ENCODE results near the gene CACNB1.
"Not testable (repeated sequence)": the region's sequence is repeated elsewhere in the genome, so short reads cannot be mapped to it uniquely, and the experiment has no call there.

The CACNB1 gene

DNA sequence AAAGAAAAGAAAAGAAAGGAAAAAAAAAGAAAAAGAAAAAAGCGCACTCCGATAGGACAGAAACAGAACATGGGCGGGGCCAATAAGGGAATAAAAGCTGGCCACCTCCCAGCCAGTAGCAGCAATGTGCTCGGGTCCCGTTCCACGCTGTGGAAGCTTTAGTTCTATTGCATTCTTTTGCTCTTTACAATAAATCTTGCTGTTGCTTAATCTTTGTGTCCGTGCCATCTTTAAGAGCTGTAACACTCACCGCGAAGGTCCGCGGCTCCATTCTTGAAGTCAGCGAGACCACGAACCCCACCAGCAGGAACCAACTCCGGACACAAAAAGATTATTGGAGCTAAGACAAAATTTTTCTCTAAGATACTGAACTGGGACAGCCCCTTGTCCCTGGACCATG is 28.4 kb downstream of the CACNB1 start:
- no peak overlapping the region for H3K4me3 Mint-ChIP-seq
- no peaks in the 10 kb centered on the region for H3K36me3 Mint-ChIP-seq (ENCODE audit: low read depth)
- no peak for DNase-seq
- peaks cover 9% of the 10 kb centered on the region for H3K9me3 Mint-ChIP-seq
- peaks cover 53% of the 10 kb centered on the region for H3K27me3 Mint-ChIP-seq (ENCODE audit: low read depth, poor library complexity)
- peaks cover 57% of the 10 kb centered on the region for H3K4me1 Mint-ChIP-seq
- TF ChIP-seq, protein P1, sequence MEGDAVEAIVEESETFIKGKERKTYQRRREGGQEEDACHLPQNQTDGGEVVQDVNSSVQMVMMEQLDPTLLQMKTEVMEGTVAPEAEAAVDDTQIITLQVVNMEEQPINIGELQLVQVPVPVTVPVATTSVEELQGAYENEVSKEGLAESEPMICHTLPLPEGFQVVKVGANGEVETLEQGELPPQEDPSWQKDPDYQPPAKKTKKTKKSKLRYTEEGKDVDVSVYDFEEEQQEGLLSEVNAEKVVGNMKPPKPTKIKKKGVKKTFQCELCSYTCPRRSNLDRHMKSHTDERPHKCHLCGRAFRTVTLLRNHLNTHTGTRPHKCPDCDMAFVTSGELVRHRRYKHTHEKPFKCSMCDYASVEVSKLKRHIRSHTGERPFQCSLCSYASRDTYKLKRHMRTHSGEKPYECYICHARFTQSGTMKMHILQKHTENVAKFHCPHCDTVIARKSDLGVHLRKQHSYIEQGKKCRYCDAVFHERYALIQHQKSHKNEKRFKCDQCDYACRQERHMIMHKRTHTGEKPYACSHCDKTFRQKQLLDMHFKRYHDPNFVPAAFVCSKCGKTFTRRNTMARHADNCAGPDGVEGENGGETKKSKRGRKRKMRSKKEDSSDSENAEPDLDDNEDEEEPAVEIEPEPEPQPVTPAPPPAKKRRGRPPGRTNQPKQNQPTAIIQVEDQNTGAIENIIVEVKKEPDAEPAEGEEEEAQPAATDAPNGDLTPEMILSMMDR (IDR thresholded peaks at IDR 0.05): no peak
- no peak overlapping the region for H3K27ac Mint-ChIP-seq

DNA sequence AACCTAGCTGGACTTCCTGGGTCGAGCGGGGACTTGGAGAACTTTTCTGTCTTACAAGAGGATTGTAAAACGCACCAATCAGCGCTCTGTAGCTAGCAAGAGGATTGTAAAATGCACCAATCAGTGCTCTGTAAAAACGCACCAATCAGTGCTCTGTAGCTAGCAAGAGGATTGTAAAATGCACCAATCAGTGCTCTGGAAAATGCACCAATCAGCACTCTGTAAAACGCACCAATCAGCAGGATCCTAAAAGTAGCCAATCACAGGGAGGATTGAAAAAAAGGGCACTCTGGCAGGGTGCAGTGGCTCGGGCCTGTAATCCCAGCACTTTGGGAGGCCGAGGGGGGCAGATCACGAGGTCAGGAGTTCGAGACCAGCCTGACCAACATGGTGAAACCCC is 29.0 kb downstream of the CACNB1 start:
- H3K4me3 Mint-ChIP-seq; H3K27ac Mint-ChIP-seq; DNase-seq; H3K36me3 Mint-ChIP-seq (ENCODE audit: low read depth); H3K9me3 Mint-ChIP-seq: not testable (repeated sequence)
- Mint-ChIP-seq H3K4me1 (peaks cover 59% of the 10 kb centered on the region), H3K27me3 (ENCODE audit: low read depth, poor library complexity) (peaks cover 55% of the 10 kb centered on the region)

DNA sequence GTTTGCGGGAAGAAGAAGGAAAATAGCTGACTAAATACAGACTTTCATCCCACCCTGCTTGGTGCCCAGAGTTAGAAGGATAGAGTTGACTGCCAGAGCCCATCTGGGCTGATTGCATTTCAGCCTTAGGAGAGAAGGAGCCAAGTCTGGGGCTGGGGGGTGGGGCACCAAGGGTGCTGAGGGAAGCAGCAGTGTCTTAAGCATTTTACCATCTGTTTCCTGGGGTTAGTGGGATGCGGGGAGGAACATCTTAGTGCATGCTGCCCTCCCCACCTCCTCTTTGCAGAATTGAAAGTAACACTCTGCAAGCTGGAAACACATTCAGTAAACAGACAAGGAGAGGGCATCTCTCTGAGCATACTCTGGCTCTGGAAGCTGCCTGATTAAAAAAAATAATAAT is 30.0 kb downstream of the CACNB1 start:
- H3K4me1 Mint-ChIP-seq: peaks cover 55% of the 10 kb centered on the region
- no peak overlapping the region for H3K27ac Mint-ChIP-seq
- TF ChIP-seq, protein P1 (IDR thresholded peaks at IDR 0.05): no peak
- DNase-seq: no peak
- no peaks in the 10 kb centered on the region for H3K36me3 Mint-ChIP-seq (ENCODE audit: low read depth)
- peak overlapping the region; percentile 10 for H3K4me3 Mint-ChIP-seq
- H3K27me3 Mint-ChIP-seq (ENCODE audit: low read depth, poor library complexity): peaks cover 62% of the 10 kb centered on the region
- peaks cover 9% of the 10 kb centered on the region for H3K9me3 Mint-ChIP-seq

DNA sequence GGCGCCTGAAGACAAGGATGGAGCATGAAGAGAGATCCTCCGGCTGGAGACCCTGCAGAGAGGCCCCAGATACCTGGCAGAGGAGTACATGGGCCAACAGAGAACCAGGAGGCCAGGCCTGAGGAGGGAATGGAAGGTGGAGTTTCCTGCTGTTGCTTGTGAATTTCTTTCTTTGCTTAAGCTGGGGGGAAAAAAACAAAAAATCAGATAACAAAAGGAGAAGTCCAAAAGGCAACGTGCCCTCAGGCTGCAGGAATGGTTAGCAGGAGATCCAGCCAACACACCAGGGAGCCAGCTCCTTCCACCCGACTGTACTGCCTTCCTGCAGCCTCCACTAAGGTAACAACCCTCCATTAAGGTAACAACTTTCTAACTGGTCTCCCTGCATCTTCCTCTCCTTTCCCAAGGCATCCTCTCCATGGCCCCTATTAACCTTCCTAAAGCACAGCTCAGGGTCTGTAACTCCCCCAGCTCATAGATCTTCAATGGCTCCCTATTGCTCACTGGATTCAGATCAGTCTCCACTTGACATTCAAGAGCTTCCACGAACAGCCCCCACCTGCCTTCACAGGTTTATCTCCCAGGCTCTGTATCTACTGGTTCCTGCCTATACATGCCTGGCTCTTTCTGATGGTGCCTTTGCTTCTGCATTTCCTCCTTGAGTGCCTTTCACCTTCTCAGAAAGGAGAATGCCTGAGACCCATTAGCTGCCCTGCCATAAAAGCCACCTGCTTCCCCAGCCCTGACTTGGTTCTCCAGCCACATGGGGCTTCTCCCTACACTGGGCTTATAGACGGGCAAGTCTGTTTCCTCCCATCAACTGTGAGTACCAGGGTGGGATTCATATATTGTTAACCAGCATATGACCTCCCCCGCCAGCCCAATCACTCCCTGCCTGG is 30.8 kb downstream of the CACNB1 start:
- Mint-ChIP-seq H3K27me3 (ENCODE audit: low read depth, poor library complexity) (peaks cover 57% of the 10 kb centered on the region), H3K9me3 (peaks cover 9% of the 10 kb centered on the region), H3K4me3 (peak overlapping the region; percentile 86), H3K36me3 (ENCODE audit: low read depth) (no peaks in the 10 kb centered on the region), H3K27ac (peak overlapping the region; percentile 11), H3K4me1 (peaks cover 47% of the 10 kb centered on the region)
- TF ChIP-seq, protein P1 (IDR thresholded peaks at IDR 0.05): no peak
- DNase-seq: no peak

DNA sequence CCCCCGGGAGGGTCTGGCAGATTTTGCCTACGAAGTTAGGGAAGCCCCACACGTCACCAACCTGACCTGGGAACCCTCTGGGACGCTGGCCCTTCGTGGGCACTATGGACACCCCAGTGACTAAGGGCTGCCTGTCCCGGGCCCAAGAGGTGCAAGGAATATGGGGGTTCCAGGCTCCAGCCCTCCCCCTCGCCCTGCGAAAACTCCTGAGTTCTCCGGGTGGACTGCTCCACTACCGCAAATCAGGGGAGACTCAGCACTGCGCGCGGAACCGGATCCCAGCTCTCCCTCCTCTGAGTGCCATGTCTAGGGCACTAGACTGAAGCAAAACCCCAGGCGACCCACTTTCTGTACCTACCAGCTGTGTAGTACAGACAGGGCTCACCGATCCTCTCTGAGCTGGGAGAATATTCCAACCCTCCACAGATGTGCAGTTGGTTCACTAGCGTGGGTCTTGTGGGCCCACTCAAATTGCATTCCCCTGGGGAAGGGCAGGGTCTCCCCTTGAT is 31.6 kb downstream of the CACNB1 start, which contains the start of gene ARL5C:
TSS of gene ARL5C (minus strand) at position 321 of the 509 bp plus-strand sequence. CDS start 401 bp downstream, outside the sequence.
- peaks cover 9% of the 10 kb centered on the region for H3K9me3 Mint-ChIP-seq
- peak within 1 kb of the TSS; percentile 86 for H3K4me3 Mint-ChIP-seq
- TF ChIP-seq, protein P1 (IDR thresholded peaks at IDR 0.05): no peak
- H3K27ac Mint-ChIP-seq: peak within 1 kb of the TSS; percentile 11
- no peak for DNase-seq
- H3K27me3 Mint-ChIP-seq (ENCODE audit: low read depth, poor library complexity): peaks cover 54% of the 10 kb centered on the region
- peaks cover 45% of the 10 kb centered on the region for H3K4me1 Mint-ChIP-seq
- no peaks in the 10 kb centered on the region for H3K36me3 Mint-ChIP-seq (ENCODE audit: low read depth)

DNA sequence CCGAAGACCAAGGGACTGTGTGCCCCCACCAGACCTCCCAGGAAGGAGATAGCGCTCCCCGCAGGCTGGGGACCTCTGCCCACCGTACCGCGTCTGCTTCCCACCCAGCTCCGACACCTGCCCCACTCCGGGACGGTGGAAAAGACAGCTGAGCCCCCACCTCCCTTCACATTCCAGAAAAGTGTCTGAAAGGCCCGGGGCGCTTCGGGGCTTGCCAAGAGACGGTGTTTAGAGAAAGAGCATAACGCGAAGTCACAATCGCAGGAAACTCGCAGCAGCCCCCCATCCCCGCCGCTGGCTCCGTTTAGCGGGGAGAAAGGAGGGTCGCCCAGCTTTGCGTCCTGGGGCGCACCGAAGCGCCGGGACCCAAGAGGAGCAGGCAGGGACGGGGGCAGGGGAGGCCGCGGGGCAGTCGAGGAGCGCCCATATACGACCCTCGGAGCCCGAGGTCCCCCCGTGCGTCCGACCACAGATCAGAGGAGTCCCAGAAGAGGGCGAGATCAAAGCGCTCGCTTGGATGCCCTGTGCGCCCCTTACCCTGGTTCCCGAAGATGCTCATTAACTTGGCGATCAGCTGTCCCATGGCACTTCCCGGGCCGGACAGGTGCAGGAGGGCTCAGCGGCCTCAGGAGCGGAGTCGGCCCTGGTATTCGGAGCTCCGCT is 32.2 kb downstream of the CACNB1 start:
- peak; percentile 32 for DNase-seq

More for the DNA sequence above, 32.2 kb downstream of the CACNB1 start:
- Mint-ChIP-seq H3K27ac (no peak overlapping the region), H3K9me3 (peaks cover 9% of the 10 kb centered on the region), H3K36me3 (ENCODE audit: low read depth) (no peaks in the 10 kb centered on the region), H3K4me3 (peak overlapping the region; percentile 86), H3K27me3 (ENCODE audit: low read depth, poor library complexity) (peaks cover 58% of the 10 kb centered on the region), H3K4me1 (peaks cover 40% of the 10 kb centered on the region)
- TF ChIP-seq, protein P1 (IDR thresholded peaks at IDR 0.05): no peak

Data from nephron progenitor cell (in vitro differentiated cells).